ENCODE results near the gene MFSD6.
"Not testable (repeated sequence)": the region's sequence is repeated elsewhere in the genome, so short reads cannot be mapped to it uniquely, and the experiment has no call there.

MFSD6 gene

DNA sequence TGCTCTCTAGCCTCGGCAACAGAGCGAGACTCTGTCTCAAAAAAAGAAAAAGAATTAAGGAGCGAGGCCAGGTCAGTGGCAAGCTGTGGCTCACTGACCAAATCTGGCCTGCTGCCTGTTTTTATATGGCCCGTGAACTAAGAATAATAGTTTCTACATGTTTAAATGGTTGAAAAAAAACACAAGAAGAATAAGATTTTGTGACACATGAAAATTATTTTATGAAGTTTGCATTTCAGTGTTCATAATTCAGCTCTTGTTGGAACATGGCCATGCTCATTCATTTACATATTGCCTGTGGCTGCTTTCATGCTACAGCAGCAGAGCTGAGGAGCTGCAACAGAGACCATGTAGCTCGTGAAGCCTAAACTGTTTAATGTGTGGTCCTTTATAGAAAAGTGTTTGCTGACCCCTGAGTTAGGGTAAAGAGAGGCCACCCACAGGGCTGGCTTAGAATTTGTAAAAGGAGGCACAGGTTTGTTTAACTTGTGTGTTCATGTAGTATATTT, 59.5 kb downstream of the MFSD6 start:
- no peak for DNase-seq

GRCh38 chr2:190468354-190468753, 60.2 kb downstream of the MFSD6 start:
- DNase-seq: not testable (repeated sequence)

- peak; percentile 98 for DNase-seq
Measured at GRCh38 chr2:190468814-190469569, 60.8 kb downstream of the MFSD6 start.

DNA sequence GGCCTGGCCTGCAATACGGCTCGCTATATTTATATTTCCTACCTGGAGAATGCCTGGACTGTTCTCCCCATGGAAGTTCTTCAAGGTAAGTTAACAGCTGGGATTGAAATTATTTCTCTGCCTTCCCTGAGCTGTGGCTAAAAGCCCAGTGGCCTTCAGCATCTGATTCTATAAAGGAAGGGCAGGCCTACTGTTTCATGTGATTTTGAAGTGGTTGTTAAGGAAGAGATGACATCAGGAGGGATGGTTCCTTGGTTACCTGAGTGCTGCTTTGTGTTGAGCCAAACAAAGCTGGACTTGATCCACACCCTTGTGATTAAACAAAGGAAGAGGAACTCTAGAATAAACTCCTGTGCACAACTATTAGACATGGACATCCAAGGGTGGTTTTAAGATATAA, 61.6 kb downstream of the MFSD6 start:
- DNase-seq: peak; percentile 34

DNA sequence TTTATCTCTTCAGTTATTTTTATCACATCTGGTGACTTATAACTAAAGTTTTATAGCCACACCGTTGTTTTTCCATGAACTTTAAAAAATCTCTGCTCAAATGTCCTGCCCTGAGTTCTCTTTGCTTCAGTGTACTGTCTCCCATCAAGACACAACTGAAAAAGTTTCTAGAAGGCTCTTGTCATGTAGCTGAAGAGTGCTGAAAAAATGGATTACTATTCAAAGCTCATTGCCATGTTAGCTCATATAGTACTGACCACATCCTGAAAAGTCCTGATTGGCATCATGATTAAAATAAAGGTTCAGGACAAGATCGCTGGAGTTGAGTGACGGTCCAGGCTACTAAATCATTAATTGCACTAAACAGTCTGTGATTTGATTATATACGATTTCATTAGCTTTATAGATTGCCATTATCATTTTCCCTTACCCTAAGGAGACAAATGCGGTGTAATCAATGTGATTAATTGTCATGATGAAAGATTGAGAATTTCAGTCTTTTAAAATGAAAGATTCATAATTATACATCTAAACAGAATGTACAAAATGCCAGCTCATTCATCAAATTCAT, 62.2 kb downstream of the MFSD6 start:
- DNase-seq: no peak

DNA sequence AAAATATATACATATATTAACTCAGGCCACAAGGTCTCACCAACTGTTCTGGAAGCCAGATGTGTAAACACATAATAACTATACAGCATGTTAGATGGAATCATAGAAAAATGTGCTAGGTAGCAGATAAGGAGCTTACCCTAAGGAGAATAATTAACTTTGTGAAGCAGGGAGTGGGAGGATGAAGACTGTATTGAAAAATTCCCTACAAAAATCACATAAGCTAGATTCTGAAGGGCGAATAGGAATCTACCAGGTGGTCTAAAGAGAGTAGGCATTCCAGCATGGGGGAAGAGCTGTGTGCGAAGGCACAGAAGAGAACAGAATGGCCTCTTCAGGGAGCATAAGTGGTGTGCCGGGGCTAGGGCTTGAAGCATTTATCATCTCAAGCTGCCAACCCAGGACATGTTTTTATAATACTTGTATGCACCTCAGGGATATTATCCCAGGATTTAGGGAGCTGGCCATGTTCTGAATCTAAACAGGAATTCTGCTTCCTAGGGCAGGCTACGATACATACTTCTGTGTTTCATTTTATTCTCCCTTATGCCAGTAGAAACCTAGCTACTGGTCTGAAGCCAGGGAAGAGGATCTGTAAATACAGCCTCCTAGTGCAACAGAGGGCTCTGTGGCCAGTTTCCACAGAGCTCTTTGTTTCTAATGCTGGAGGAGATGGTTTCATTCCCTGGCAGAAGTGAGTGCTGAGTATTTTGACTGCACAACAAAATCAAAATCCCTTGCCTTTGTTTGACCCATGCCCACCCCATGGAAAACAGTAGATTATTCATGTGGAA, 69.7 kb downstream of the MFSD6 start:
- no peak for DNase-seq

GRCh38 chr2:190478572-190479195, 70.5 kb downstream of the MFSD6 start:
- no peak for DNase-seq

DNA sequence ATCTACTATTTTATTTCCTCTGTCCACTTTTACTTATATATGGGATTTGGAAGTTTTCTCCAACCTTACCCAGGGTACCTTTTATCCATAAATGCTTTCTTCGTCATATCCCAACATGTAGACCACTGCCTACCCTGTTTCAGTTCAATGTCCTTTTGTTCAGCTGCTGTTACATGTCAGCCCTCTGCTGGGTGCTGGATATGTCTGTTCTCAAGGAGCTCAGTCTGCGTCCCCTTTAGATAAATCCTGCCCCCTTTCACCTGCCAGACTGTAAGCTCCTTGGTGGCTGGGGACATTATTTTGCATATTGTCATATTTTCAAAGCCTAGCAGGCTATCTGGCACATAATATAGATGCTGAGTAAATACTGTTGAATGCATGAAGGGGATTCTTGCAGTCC, 73.2 kb downstream of the MFSD6 start:
- no peak for DNase-seq

GRCh38 chr2:190482451-190482850, 74.3 kb downstream of the MFSD6 start:
- DNase-seq: no peak

- no peak for DNase-seq
Measured at GRCh38 chr2:190486037-190486623, 78.0 kb downstream of the MFSD6 start.

DNA sequence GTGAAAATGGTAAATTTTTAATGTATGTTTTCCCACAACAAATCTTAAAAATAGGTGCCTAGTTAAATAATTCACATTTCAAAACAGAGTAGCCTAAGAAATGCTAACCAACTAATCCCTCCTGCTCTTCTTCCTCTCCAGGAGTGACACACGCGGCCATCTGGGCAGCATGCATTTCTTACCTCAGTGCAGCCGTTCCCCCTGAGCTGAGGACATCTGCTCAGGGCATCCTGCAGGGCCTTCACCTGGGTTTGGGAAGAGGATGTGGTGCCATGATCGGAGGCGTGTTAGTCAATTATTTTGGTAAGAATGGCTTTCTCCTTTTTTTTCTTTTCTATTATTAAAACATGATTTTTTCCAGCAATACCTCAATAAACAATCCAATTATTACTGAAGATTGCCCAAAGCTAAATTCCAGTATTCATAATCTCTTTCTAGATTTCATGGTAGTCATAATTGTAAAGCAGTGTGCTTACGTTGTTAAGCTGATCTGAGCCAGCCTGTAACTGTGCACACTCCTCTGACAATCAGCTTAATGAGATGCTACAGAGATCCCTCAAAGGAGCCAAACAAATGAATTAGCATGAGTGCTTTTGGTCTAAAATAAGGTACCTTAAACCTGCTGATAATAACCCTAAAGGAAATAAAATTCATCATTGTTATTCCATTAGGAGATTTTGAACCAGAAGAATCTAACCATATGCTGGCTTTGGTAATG, 80.5 kb downstream of the MFSD6 start:
- no peak for DNase-seq

DNA sequence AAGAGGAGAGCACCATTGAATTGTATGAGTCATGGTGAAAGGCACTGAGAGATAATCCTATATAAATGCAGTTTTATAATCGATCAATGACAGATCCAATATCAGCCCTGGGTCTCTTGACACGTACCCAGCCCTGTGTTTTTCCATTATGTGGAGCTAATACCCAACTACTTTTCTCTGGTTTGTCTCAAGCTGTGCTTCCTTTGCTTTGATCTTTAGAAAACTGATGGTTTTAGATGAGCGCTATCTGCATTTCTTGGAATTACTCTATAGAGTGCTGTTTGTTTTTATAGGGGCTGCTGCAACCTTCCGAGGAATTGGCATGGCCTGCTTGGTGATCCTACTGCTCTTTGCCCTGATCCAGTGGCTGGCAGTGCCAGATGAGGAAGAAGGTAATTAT, 81.3 kb downstream of the MFSD6 start:
- DNase-seq: no peak

- DNase-seq: no peak
Measured at GRCh38 chr2:190490502-190490901, 82.3 kb downstream of the MFSD6 start.

DNA sequence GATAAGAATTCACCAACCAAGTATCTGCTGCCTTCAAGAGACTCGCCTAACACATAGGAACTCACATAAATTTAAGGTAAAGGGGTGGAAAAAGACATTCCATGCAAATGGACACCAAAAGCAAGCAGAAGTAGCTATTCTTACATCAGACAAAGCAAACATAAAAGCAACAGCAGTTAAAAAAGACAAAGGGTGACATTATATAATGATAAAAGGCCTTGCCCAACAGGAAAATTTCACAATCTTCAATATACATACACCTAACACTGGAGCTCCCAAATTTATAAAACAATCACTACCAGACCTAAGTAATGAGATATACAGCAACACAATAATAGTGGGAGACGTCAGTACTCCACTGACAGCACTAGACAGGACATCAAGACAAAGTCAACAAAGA, 84.9 kb downstream of the MFSD6 start:
- no peak for DNase-seq

- DNase-seq: not testable (repeated sequence)
Measured at GRCh38 chr2:190494600-190495227, 86.6 kb downstream of the MFSD6 start.

GRCh38 chr2:190497428-190497827, 89.3 kb downstream of the MFSD6 start:
- DNase-seq: no peak

GRCh38 chr2:190499273-190499672, 91.1 kb downstream of the MFSD6 start:
- no peak for DNase-seq

DNA sequence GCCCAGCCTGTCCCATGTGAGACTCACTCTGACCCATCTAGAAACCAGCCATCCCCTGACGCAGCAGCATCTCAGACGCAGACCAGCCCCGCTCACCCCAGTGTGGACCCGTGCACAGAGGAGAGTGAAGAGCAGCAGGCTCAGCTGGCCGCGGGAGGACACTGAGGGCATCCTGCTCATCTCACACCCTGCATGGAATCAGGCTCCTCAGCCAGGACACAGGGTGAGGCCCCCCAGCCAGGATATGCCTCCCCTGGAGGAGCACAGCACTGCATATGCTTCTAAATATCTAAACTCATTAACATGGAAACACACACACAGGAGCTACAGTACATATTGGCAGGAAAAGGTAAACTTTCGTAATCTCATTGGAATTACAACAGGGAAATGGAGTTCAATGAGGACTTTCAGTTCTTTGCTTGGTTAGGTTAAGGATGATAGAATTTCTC, 91.9 kb downstream of the MFSD6 start:
- no peak for DNase-seq

- DNase-seq: no peak
Measured at GRCh38 chr2:190501231-190501630, 93.1 kb downstream of the MFSD6 start.

DNA sequence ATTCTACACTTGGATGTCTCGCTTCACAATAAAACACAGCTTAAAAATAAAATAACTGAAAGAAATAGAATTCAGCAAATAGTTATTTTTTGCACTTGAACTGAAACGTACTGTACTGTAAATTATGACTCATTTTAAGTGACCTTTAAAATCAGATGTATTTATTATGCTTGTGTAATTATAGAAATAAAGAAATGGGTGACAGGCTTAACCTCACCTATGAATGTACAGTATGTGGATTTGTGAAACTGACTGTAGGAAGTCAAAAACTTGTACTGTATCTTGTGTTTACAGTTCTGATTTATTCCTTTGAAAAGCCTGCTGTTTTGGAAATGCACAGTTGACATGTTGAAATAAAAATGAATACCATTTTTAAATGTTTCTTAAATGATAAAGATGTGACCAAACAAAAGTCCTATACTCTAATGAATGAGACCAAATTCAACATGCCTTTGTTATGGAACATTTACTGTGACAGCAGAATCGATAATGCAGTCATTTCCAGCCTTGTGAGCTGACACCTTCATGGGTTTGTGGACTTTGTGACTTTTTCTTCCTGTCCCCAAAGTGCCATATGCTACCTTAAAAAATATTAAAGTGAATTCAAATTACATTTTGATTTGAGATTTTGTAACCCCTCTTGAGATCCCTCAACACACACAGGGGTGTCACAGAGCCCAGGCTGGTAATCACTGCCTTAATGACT, 93.7 kb downstream of the MFSD6 start:
- DNase-seq: no peak

GRCh38 chr2:190503088-190503487, 94.9 kb downstream of the MFSD6 start:
- no peak for DNase-seq

All from NCI-H1694 treated with DMSO at 0.1 percent for 48 hours (cell line).